ENCODE data around the gene MUC22. TPM values are rescaled to one million over a fixed set of nuclear protein-coding genes. Genes with fewer than 3 reads are reported as not detected.

The MUC22 gene
- total and polyA plus RNA-seq, 4 donors = not detected

GRCh38 chr6:30987304-30987703 lies 23.0 kb upstream of the MUC22 start:
- Histone ChIP-seq H3K27ac (ENCODE audit: low read depth in 1 of 2, low read length in 2 of 2) (no peak overlapping the region), H3K4me1 (ENCODE audit: control insufficient read depth in 4 of 4, insufficient read depth in 4 of 4, low read length in 3 of 4) (peaks cover 0 to 2% (median 0%) of the 10 kb centered on the region in 4 donors), H3K9ac (ENCODE audit: low read depth in 1 of 2, low read length in 2 of 2) (no peak overlapping the region), H3K36me3 (ENCODE audit: control insufficient read depth in 4 of 4, insufficient read depth in 3 of 4, low read depth in 1 of 4, low read length in 3 of 4) (no peaks in the 10 kb centered on the region), H3K27me3 (ENCODE audit: control insufficient read depth in 4 of 4, insufficient read depth in 4 of 4, low read length in 3 of 4) (no peaks in the 10 kb centered on the region), H3K4me3 (ENCODE audit: low read depth in 1 of 3, low read length in 3 of 3) (no peak overlapping the region), H3K9me3 (ENCODE audit: control insufficient read depth in 4 of 4, low read length in 3 of 4) (no peaks in the 10 kb centered on the region)
- WGBS = 89% methylated on average over 6 of the region's 6 CpGs
- no peak for DNase-seq (ENCODE audit: low spot score)
- TF ChIP-seq EGR1 (IDR thresholded peaks at IDR 0.05; ENCODE audit: low read depth in 2 of 2) = no peak
- no peak for TF ChIP-seq CTCF (IDR thresholded peaks at IDR 0.05; ENCODE audit: low read depth, low read length, missing input control)
- TF ChIP-seq YY1 (IDR thresholded peaks at IDR 0.05) = no peak
- no peak for TF ChIP-seq RAD21 (IDR thresholded peaks at IDR 0.05)
- no peak for TF ChIP-seq ZBTB33 (IDR thresholded peaks at IDR 0.05)
- no peak for TF ChIP-seq TAF1 (conservative IDR thresholded peaks at IDR 0.05)
- no peak for TF ChIP-seq RXRA (IDR thresholded peaks at IDR 0.05)
- no peak for TF ChIP-seq HNF4G (IDR thresholded peaks at IDR 0.05)
- no peak for TF ChIP-seq SP1 (IDR thresholded peaks at IDR 0.05)
- no peak for TF ChIP-seq HNF4A (conservative IDR thresholded peaks at IDR 0.05)
- TF ChIP-seq MAX (IDR thresholded peaks at IDR 0.05) = no peak
- no peak for TF ChIP-seq NR2F2 (IDR thresholded peaks at IDR 0.05)
- no peak for TF ChIP-seq GABPA (IDR thresholded peaks at IDR 0.05 in 1 of 2, conservative IDR thresholded peaks at IDR 0.05 in 1 of 2)
- no peak for TF ChIP-seq FOXA2 (IDR thresholded peaks at IDR 0.05)
- TF ChIP-seq REST (IDR thresholded peaks at IDR 0.05) = no peak
- TF ChIP-seq ATF3 (IDR thresholded peaks at IDR 0.05) = no peak
- no peak for TF ChIP-seq JUND (IDR thresholded peaks at IDR 0.05)
- TF ChIP-seq FOXA1 (IDR thresholded peaks at IDR 0.05) = no peak

All from liver (tissue), 9 donors.